Gastroesophageal sphincter (tissue), 3 donors: ENCODE measurements around the gene TMEM222.

Source experiments
- EP300 ChIP-seq: sonication (generic); formaldehyde crosslinking; IDR thresholded peaks from one replicate; pipeline ENCODE4 v1.6.1; 2017; ENCODE audit warnings: antibody characterized with exemption, mild to moderate bottlenecking
- POLR2A ChIP-seq, 2 donors: fragments of 450-650 bp; IDR thresholded peaks; one replicate each; pipeline ENCODE4 v1.6.1; 2017; ENCODE audit warnings: antibody characterized with exemption in 2 of 2, mild to moderate bottlenecking in 2 of 2, moderate library complexity in 1 of 2
- POLR2AphosphoS5 ChIP-seq: sonication (generic); formaldehyde crosslinking; IDR thresholded peaks from one replicate; pipeline ENCODE4 v1.6.1; 2017; ENCODE audit warnings: antibody characterized with exemption
- TF ChIP-seq, protein P1 (sequence below), 4 experiments: fragments of 200-600 bp in 2 of 4; fragments of 450-650 bp in 2 of 4; sonication (generic) in 1 of 4; IDR thresholded peaks; one replicate each; pipeline ENCODE4 v1.5.1; 2017 to 2019; ENCODE audit warnings: antibody characterized with exemption in 4 of 4, mild to moderate bottlenecking in 2 of 4, moderate library complexity in 2 of 4

DNA sequence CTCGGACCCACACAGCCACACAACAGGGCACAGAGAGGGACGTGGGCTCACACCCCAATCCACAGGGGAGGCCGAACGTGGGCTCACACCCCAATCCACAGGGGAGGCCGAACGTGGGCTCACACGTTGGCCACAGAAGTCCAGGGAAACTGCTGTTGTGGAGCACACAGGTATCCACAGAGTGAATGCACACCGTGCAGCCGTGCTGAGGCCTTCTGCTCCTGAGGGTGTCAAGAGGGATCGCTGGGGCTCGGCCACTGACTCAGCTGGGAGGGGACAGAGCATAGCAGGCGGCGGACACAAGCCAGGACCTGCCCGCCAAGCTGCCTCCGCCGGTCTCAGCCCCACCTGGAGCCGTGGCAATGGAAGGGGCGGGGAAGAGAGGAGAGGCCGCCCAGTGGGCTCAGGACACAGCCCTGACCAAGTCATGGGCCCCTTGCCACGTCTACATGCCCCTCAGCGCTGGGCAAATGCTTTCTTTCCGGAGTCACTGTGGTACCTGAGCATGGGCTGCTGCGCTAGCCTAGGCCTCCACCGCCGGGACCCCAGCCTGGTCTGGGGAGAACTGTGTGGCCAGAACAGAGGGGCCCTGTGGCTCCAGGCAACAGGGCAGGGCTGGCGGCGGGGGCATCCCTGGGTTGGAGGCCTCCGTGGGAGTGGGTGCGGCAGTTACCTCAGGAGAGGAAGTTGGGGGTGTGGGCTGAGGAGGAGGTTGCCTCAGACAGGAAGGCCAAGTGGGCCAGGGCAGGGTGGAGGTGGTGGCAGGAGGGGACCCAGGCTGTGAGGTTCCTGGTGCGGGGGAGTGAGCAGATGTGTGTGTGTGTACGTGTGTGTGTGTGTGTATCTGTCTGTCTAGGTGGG, 21.0 kb downstream of the TMEM222 start:
- TF ChIP-seq, protein P1, sequence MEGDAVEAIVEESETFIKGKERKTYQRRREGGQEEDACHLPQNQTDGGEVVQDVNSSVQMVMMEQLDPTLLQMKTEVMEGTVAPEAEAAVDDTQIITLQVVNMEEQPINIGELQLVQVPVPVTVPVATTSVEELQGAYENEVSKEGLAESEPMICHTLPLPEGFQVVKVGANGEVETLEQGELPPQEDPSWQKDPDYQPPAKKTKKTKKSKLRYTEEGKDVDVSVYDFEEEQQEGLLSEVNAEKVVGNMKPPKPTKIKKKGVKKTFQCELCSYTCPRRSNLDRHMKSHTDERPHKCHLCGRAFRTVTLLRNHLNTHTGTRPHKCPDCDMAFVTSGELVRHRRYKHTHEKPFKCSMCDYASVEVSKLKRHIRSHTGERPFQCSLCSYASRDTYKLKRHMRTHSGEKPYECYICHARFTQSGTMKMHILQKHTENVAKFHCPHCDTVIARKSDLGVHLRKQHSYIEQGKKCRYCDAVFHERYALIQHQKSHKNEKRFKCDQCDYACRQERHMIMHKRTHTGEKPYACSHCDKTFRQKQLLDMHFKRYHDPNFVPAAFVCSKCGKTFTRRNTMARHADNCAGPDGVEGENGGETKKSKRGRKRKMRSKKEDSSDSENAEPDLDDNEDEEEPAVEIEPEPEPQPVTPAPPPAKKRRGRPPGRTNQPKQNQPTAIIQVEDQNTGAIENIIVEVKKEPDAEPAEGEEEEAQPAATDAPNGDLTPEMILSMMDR (IDR thresholded peaks at IDR 0.05): no peak
- TF ChIP-seq POLR2AphosphoS5 (no peak), POLR2A (IDR thresholded peaks at IDR 0.05) (no peak), EP300 (no peak)
